Transverse colon (tissue), 4 donors: ENCODE data around the gene RNF168. TPM values are rescaled to one million over a fixed set of nuclear protein-coding genes. Genes with fewer than 3 reads are reported as not detected.

Source experiments
- DNase-seq: peaks from one replicate; pipeline ENCODE4 v3.0.0-alpha.2; 2019
- H3K27ac ChIP-seq, 4 donors: fragments of 200-600 bp; sonication (generic); 2 replicates each; pipeline ENCODE4 v1.5.1; 2016 to 2018; ENCODE audit warnings: inconsistent platforms in 4 of 4
- H3K27me3 ChIP-seq: fragments of 200-600 bp; sonication (generic); 2 replicates; pipeline ENCODE4 v1.5.1; 2017; ENCODE audit warnings: inconsistent platforms
- H3K36me3 ChIP-seq, 4 donors: fragments of 200-600 bp; sonication (generic); 2 replicates each; pipeline ENCODE4 v1.5.1; 2017 to 2019; ENCODE audit warnings: inconsistent platforms in 4 of 4
- H3K4me1 ChIP-seq, 4 donors: fragments of 200-600 bp; sonication (generic); 2 replicates each; pipeline ENCODE4 v1.5.1; 2017 to 2020; ENCODE audit warnings: inconsistent platforms in 4 of 4
- H3K4me3 ChIP-seq, 4 donors: fragments of 200-600 bp; sonication (generic); 1 replicate in 1 of 4; 2 replicates in 3 of 4; pipeline versions ENCODE4 v1.5.1 to v1.6.1; 2017 to 2019; ENCODE audit warnings: inconsistent platforms in 4 of 4
- H3K9me3 ChIP-seq, 2 donors: fragments of 200-600 bp; sonication (generic); 2 replicates each; pipeline ENCODE4 v1.5.1; 2017 to 2019; ENCODE audit warnings: inconsistent platforms in 2 of 2
- CTCF ChIP-seq, 5 experiments: fragments of 200-600 bp in 3 of 5; fragments of 450-650 bp in 2 of 5; sonication (generic) in 3 of 5; IDR thresholded peaks; 1 replicate in 2 of 5; 2 replicates in 3 of 5; pipeline ENCODE4 v1.5.1; 2016 to 2017; ENCODE audit warnings: antibody characterized with exemption in 5 of 5, inconsistent platforms in 3 of 5, mild to moderate bottlenecking in 2 of 5, moderate library complexity in 1 of 5
- EP300 ChIP-seq: sonication (generic); formaldehyde crosslinking; IDR thresholded peaks from one replicate; pipeline ENCODE4 v1.6.1; 2017; ENCODE audit warnings: antibody characterized with exemption, low read depth
- POLR2A ChIP-seq: fragments of 450-650 bp; IDR thresholded peaks from one replicate; pipeline ENCODE4 v1.6.1; 2016; ENCODE audit warnings: antibody characterized with exemption, mild to moderate bottlenecking, moderate library complexity
- POLR2AphosphoS5 ChIP-seq, 3 donors: sonication (generic); formaldehyde crosslinking; IDR thresholded peaks; one replicate each; pipeline ENCODE4 v1.6.1; 2016; ENCODE audit warnings: antibody characterized with exemption in 3 of 3
- WGBS, 2 donors: methylation state at CpG; one replicate each; pipeline ENCODE4 v1.1.5; 2018; ENCODE audit warnings: low coverage in 1 of 2; 5-methylcytosine and 5-hydroxymethylcytosine counted together
- in situ Hi-C, 4 donors: fragments of 200-750 bp; cut with MboI; loops; one replicate each; pipeline versions ENCODE4 v1.15.0 to v1.15.1; 2017; ENCODE audit warnings: low sequenced_read_pairs in 3 of 4, low pct_ligation_motif_present in 1 of 4, low pct_unique_long_range_greater_than_20kb in 1 of 4
- intact Hi-C: fragments of 100-400 bp; cut with DNase I; formaldehyde crosslinking; loops from one replicate; pipeline ENCODE4 v1.15.1; 2023; ENCODE audit warnings: low total_unique reads
- total RNA-seq, 4 donors: library from RNA; depleted of rRNA; stranded (reverse); fragments of >200 nt; gene quantifications; one replicate each; pipeline ENCODE4 v1.1.0, GENCODE V29; 2016

Gene RNF168
- total RNA-seq, 4 donors from 2014 or later, result 17.3 to 221 (median 19.5) TPM

- TF ChIP-seq EP300 (no peak), CTCF (IDR thresholded peaks at IDR 0.05) (peak; percentile 48 to 64 (median 57))
Measured at GRCh38 chr3:196537319-196537984, 33.9 kb upstream of the RNF168 start.

DNA sequence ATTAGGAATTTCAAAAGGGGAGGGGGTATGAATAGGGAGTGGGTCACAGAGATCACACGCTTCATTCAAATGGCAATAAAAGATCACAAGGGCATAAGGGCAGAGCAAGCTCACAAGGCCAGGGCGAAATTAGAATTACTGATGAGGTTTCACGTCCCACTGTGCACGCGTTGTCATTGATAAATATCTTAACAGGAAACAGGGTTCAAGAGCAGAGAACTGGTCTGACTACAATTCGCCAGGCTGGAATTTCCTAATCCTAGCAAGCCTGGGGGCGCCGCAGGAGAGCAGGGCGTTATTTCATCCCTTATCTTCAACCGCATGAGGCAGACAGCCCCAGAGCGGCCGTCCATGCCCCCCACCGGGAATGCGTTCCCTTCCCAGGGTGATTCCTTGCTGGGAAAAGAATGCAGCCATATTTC is 29.7 kb upstream of the RNF168 start:
- 57% methylated on average over 14 of the region's 14 CpGs; no CpG with 5 or more reads in 1 of the 2 donors for WGBS, 2 donors
- DNase-seq, result no peak
- TF ChIP-seq POLR2A (no peak), EP300 (no peak), POLR2AphosphoS5 (IDR thresholded peaks at IDR 0.05) (no peak), CTCF (IDR thresholded peaks at IDR 0.05) (no peak)
- no peaks in the 10 kb centered on the region for H3K27me3 ChIP-seq
- peaks cover 0 to 4% (median 0%) of the 10 kb centered on the region in 4 donors for H3K4me1 ChIP-seq
- H3K27ac ChIP-seq, result no peak overlapping the region
- no peak overlapping the region for H3K4me3 ChIP-seq
- intact Hi-C loops, result no loop called here
- in situ Hi-C loops, result no loop called here
- no peaks in the 10 kb centered on the region for H3K9me3 ChIP-seq
- H3K36me3 ChIP-seq, result no peaks in the 10 kb centered on the region

More at GRCh38 chr3:196537319-196537984, 33.9 kb upstream of the RNF168 start:
- peak; percentile 44 for DNase-seq
- Histone ChIP-seq H3K9me3 (no peaks in the 10 kb centered on the region), H3K36me3 (no peaks in the 10 kb centered on the region), H3K4me3 (no peak overlapping the region), H3K27ac (no peak overlapping the region), H3K27me3 (no peaks in the 10 kb centered on the region), H3K4me1 (no peaks in the 10 kb centered on the region)
- intact Hi-C loops, result no loop called here
- WGBS, 2 donors, result 34 to 50% methylated on average over 9 to 18 of the region's 18 CpGs
- in situ Hi-C loops, result no loop called here

DNA sequence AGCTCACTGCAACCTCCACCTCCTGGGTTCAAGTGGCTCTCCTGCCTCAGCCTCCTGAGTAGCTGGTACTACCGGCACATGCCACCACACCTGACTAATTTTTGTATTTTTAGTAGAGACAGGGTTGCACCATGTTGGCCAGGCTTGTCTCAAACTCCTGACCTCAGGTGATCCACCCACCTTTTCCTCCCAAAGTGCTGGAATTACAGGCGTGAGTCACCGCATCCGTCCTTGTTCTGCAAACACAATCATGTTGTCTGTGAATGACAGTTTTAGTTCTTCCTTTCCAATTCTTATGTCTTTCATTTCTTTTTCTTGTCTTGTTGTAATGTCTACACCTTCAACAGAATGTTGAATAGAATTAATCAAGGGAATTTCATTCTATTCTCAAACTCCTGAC is 27.9 kb upstream of the RNF168 start:
- TF ChIP-seq POLR2AphosphoS5 (IDR thresholded peaks at IDR 0.05) (no peak), EP300 (no peak), CTCF (IDR thresholded peaks at IDR 0.05) (no peak), POLR2A (no peak)
- Histone ChIP-seq H3K36me3 (no peaks in the 10 kb centered on the region), H3K27ac (no peak overlapping the region), H3K27me3 (no peaks in the 10 kb centered on the region), H3K9me3 (no peaks in the 10 kb centered on the region), H3K4me3 (no peak overlapping the region), H3K4me1 (peaks cover 0 to 4% (median 0%) of the 10 kb centered on the region in 4 donors)
- 61 to 82% methylated on average over 3 to 4 of the region's 4 CpGs for WGBS, 2 donors
- in situ Hi-C loops, result no loop called here
- intact Hi-C loops, result no loop called here
- no peak for DNase-seq

DNA sequence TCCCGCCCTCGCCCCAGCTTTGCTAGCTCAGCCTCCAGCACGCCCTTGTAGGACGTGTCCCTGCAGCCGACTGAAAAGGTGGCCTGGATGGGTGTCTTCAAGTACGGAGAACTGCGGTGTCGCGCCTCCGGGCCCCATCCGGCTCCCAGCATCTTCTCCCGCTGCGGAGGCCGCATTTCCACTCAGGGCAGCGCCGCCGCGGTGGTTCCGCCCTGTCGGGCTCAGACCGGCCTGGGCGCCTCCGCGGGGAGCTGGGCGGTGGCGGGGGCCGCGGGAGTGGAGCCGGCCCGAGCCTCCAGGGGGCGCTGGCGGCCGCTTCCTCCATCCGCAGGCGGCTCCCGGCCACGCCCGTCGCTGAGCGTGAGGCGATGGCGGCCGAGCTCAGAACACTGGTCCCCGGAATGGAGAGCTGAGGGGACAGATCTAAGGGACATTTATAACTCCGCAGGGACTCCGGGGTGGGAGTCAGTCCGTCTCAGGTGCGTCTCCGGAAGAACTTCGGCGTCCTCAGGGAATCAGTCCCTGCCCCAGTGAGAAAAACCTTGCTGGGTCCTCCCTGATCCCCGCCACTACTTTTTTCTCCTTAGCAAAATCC is 25.2 kb upstream of the RNF168 start:
- 14% methylated on average over 34 of the region's 52 CpGs; no CpG with 5 or more reads in 1 of the 2 donors for WGBS, 2 donors
- in situ Hi-C loops, result loop anchor here in 1 of 4 donors (10.0 kb wide), 1 partner anchor 274 kb away; no protein-coding TSS in a partner anchor
- H3K27ac ChIP-seq, result peak overlapping the region; percentile 13 to 68 (median 38)
- DNase-seq, result peak; percentile 79
- H3K36me3 ChIP-seq, result no peaks in the 10 kb centered on the region
- peak; percentile 31 to 77 (median 67) for TF ChIP-seq CTCF (IDR thresholded peaks at IDR 0.05)
- TF ChIP-seq POLR2AphosphoS5 (IDR thresholded peaks at IDR 0.05), result no peak
- intact Hi-C loops, result no loop called here
- H3K4me3 ChIP-seq, result peak overlapping the region; percentile 10 to 46 (median 23)
- no peaks in the 10 kb centered on the region for H3K27me3 ChIP-seq
- peaks cover 0 to 4% (median 0%) of the 10 kb centered on the region in 4 donors for H3K4me1 ChIP-seq
- no peaks in the 10 kb centered on the region for H3K9me3 ChIP-seq
